ENCODE data around the gene MAB21L4. TPM values are rescaled to one million over a fixed set of nuclear protein-coding genes. Genes with fewer than 3 reads are reported as not detected.

MAB21L4 gene
- total RNA-seq, 2 experiments from 2014 or later: not detected

GRCh38 chr2:240872317-240873097 is 23.4 kb downstream of the MAB21L4 start:
- H3K36me3 Mint-ChIP-seq (ENCODE audit: low read depth): no peaks in the 10 kb centered on the region
- CTCF ChIA-PET: interaction anchor here (1.8 kb wide), 1 partner anchor 21 kb away, joined by 5 read pairs; no protein-coding TSS in a partner anchor
- H3K27me3 Mint-ChIP-seq (ENCODE audit: low read depth): no peaks in the 10 kb centered on the region

GRCh38 chr2:240871071-240871958 is 24.6 kb downstream of the MAB21L4 start:
- Mint-ChIP-seq H3K36me3 (ENCODE audit: low read depth) (no peaks in the 10 kb centered on the region), H3K27me3 (ENCODE audit: low read depth) (no peaks in the 10 kb centered on the region), H3K27ac (no peak overlapping the region), H3K4me3 (no peak overlapping the region), H3K4me1 (ENCODE audit: low read depth) (no peaks in the 10 kb centered on the region), H3K9me3 (no peaks in the 10 kb centered on the region)
- CTCF ChIA-PET: interaction anchor here (1.8 kb wide), 1 partner anchor 20 kb away, joined by 5 read pairs; no protein-coding TSS in a partner anchor
- DNase-seq: no peak
- intact Hi-C loops (cut with micrococcal nuclease): no loop called here

More at GRCh38 chr2:240872317-240873097, 23.4 kb downstream of the MAB21L4 start:
- H3K27ac Mint-ChIP-seq: no peak overlapping the region
- intact Hi-C loops (cut with micrococcal nuclease): no loop called here
- no peaks in the 10 kb centered on the region for H3K9me3 Mint-ChIP-seq
- no peak for DNase-seq
- H3K4me1 Mint-ChIP-seq (ENCODE audit: low read depth): no peaks in the 10 kb centered on the region
- H3K4me3 Mint-ChIP-seq: no peak overlapping the region

GRCh38 chr2:240869956-240870875 is 25.7 kb downstream of the MAB21L4 start:
- no peak for DNase-seq
- no peak overlapping the region for H3K4me3 Mint-ChIP-seq
- H3K9me3 Mint-ChIP-seq: no peaks in the 10 kb centered on the region

GRCh38 chr2:240869109-240869955 is 26.6 kb downstream of the MAB21L4 start:
- H3K36me3 Mint-ChIP-seq (ENCODE audit: low read depth): no peaks in the 10 kb centered on the region
- H3K4me1 Mint-ChIP-seq (ENCODE audit: low read depth): no peaks in the 10 kb centered on the region
- no peaks in the 10 kb centered on the region for H3K27me3 Mint-ChIP-seq (ENCODE audit: low read depth)
- CTCF ChIA-PET: no interaction called here
- H3K4me3 Mint-ChIP-seq: no peak overlapping the region
- no peaks in the 10 kb centered on the region for H3K9me3 Mint-ChIP-seq
- no peak overlapping the region for H3K27ac Mint-ChIP-seq
- intact Hi-C loops (cut with micrococcal nuclease): no loop called here
- no peak for DNase-seq

More at GRCh38 chr2:240869956-240870875, 25.7 kb downstream of the MAB21L4 start:
- H3K4me1 Mint-ChIP-seq (ENCODE audit: low read depth): no peaks in the 10 kb centered on the region
- CTCF ChIA-PET: interaction anchor here (1.8 kb wide), 1 partner anchor 19 kb away, joined by 5 read pairs; no protein-coding TSS in a partner anchor
- no peaks in the 10 kb centered on the region for H3K36me3 Mint-ChIP-seq (ENCODE audit: low read depth)
- intact Hi-C loops (cut with micrococcal nuclease): no loop called here
- H3K27me3 Mint-ChIP-seq (ENCODE audit: low read depth): no peaks in the 10 kb centered on the region
- H3K27ac Mint-ChIP-seq: no peak overlapping the region

GRCh38 chr2:240868286-240869108 is 27.5 kb downstream of the MAB21L4 start, which contains the start of gene AGXT:
AGXT (plus strand) TSS chr2:240868824; CDS start chr2:240868866, 42 bp downstream.
- Mint-ChIP-seq H3K4me3 (no peak within 1 kb of the TSS), H3K36me3 (ENCODE audit: low read depth) (no peaks in the 10 kb centered on the region), H3K4me1 (ENCODE audit: low read depth) (no peaks in the 10 kb centered on the region), H3K9me3 (no peaks in the 10 kb centered on the region), H3K27ac (no peak within 1 kb of the TSS), H3K27me3 (ENCODE audit: low read depth) (no peaks in the 10 kb centered on the region)
- intact Hi-C loops (cut with micrococcal nuclease): no loop called here
- CTCF ChIA-PET: no interaction called here
- no peak for DNase-seq

- no peaks in the 10 kb centered on the region for H3K27me3 Mint-ChIP-seq (ENCODE audit: low read depth)
- no peaks in the 10 kb centered on the region for H3K4me1 Mint-ChIP-seq (ENCODE audit: low read depth)
- DNase-seq: no peak
- no peaks in the 10 kb centered on the region for H3K36me3 Mint-ChIP-seq (ENCODE audit: low read depth)
- no peak overlapping the region for H3K27ac Mint-ChIP-seq
- intact Hi-C loops (cut with micrococcal nuclease): no loop called here
- H3K9me3 Mint-ChIP-seq: no peaks in the 10 kb centered on the region
- no peak overlapping the region for H3K4me3 Mint-ChIP-seq
- CTCF ChIA-PET: no interaction called here
Observed at GRCh38 chr2:240865391-240865790, 30.6 kb downstream of the MAB21L4 start.

GRCh38 chr2:240864475-240864874 is 31.5 kb downstream of the MAB21L4 start:
- H3K27me3 Mint-ChIP-seq (ENCODE audit: low read depth): no peaks in the 10 kb centered on the region
- intact Hi-C loops (cut with micrococcal nuclease): no loop called here
- H3K4me1 Mint-ChIP-seq (ENCODE audit: low read depth): no peaks in the 10 kb centered on the region
- CTCF ChIA-PET: no interaction called here
- H3K9me3 Mint-ChIP-seq: no peaks in the 10 kb centered on the region
- H3K27ac Mint-ChIP-seq: no peak overlapping the region
- DNase-seq: no peak
- H3K36me3 Mint-ChIP-seq (ENCODE audit: low read depth): no peaks in the 10 kb centered on the region
- no peak overlapping the region for H3K4me3 Mint-ChIP-seq

- Mint-ChIP-seq H3K9me3 (no peaks in the 10 kb centered on the region), H3K4me1 (ENCODE audit: low read depth) (no peaks in the 10 kb centered on the region), H3K36me3 (ENCODE audit: low read depth) (no peaks in the 10 kb centered on the region), H3K27me3 (ENCODE audit: low read depth) (no peaks in the 10 kb centered on the region), H3K4me3 (no peak overlapping the region), H3K27ac (no peak overlapping the region)
- intact Hi-C loops (cut with micrococcal nuclease): no loop called here
- no peak for DNase-seq
- CTCF ChIA-PET: interaction anchor here (0.9 to 3.5 kb wide), 3 partner anchors 10 to 20 kb away, joined by 3 to 17 read pairs (median 5); no protein-coding TSS in a partner anchor
Observed at GRCh38 chr2:240861547-240861946, 34.4 kb downstream of the MAB21L4 start.

GRCh38 chr2:240858871-240859270 is 37.1 kb downstream of the MAB21L4 start:
- DNase-seq: no peak
- peaks cover 12% of the 10 kb centered on the region for H3K9me3 Mint-ChIP-seq
- H3K36me3 Mint-ChIP-seq (ENCODE audit: low read depth): no peaks in the 10 kb centered on the region
- no peaks in the 10 kb centered on the region for H3K27me3 Mint-ChIP-seq (ENCODE audit: low read depth)
- CTCF ChIA-PET: no interaction called here
- no peaks in the 10 kb centered on the region for H3K4me1 Mint-ChIP-seq (ENCODE audit: low read depth)
- no peak overlapping the region for H3K4me3 Mint-ChIP-seq
- intact Hi-C loops (cut with micrococcal nuclease): loop anchor here (10.0 kb wide), 1 partner anchor 356 kb away; no protein-coding TSS in a partner anchor
- no peak overlapping the region for H3K27ac Mint-ChIP-seq

- no peak for DNase-seq
- Mint-ChIP-seq H3K4me1 (ENCODE audit: low read depth) (no peaks in the 10 kb centered on the region), H3K27ac (no peak overlapping the region), H3K4me3 (no peak overlapping the region), H3K9me3 (peaks cover 12% of the 10 kb centered on the region), H3K36me3 (ENCODE audit: low read depth) (no peaks in the 10 kb centered on the region), H3K27me3 (ENCODE audit: low read depth) (no peaks in the 10 kb centered on the region)
- CTCF ChIA-PET: no interaction called here
- intact Hi-C loops (cut with micrococcal nuclease): loop anchor here (10.0 kb wide), 1 partner anchor 356 kb away; no protein-coding TSS in a partner anchor
Observed at GRCh38 chr2:240858321-240858720, 37.6 kb downstream of the MAB21L4 start.

Measured in activated naive CD4-positive, alpha-beta T cell treated with anti-CD3 and anti-CD28 coated beads for 36 hours (primary cell).